H1 (cell line): ENCODE results near the gene ZNF148. TPM values are rescaled to one million over a fixed set of nuclear protein-coding genes. Genes with fewer than 3 reads are reported as not detected.
A peak's percentile ranks its signal among the peaks of the same experiment; 100 is the strongest.

Experiments used
- CTCF ChIA-PET: fragments of 300-600 bp; sonication (Branson Sonifier 250); formaldehyde crosslinking; loops from one replicate; lab custom pipeline; 2021; ENCODE audit not compliant: partially characterized antibody; lab: Charles Lee
- POLR2A ChIA-PET: fragments of 300-600 bp; sonication (Branson Sonifier 250); formaldehyde crosslinking; loops from one replicate; lab custom pipeline; 2021; ENCODE audit warnings: inconsistent platforms; ENCODE audit not compliant: partially characterized antibody; lab: Charles Lee
- DNase-seq, 2 experiments: peaks; one replicate each; pipeline versions ENCODE4 v3.0.0 to v3.0.0-alpha.2; 2010 to 2022; ENCODE audit warnings: low spot score in 2 of 2, low read depth in 1 of 2, mixed read lengths in 1 of 2
- FAIRE-seq: peaks from 2 replicates; lab custom pipeline; 2011; peaks lifted over from hg19 to GRCh38; lab: Jason Lieb, UNC
- H2AFZ ChIP-seq: 2 replicates; pipeline ENCODE4 v1.8.1; 2012; ENCODE audit warnings: low read length, inconsistent platforms
- H2AK5ac ChIP-seq: 2 replicates; pipeline ENCODE4 v1.6.1; 2013; ENCODE audit warnings: low read depth, low read length
- H2BK120ac ChIP-seq: replicated peaks from 2 replicates; pipeline ENCODE3; 2013; ENCODE audit warnings: low read depth, low read length, inconsistent platforms
- H2BK12ac ChIP-seq: 2 replicates; pipeline ENCODE4 v1.6.1; 2013; ENCODE audit warnings: low read depth, low read length
- H2BK15ac ChIP-seq: 2 replicates; pipeline ENCODE4 v1.6.1; 2013; ENCODE audit warnings: low read length
- H2BK20ac ChIP-seq: 2 replicates; pipeline ENCODE4 v1.6.1; 2013; ENCODE audit warnings: low read length
- H2BK5ac ChIP-seq: 2 replicates; pipeline ENCODE4 v1.6.1; 2013; ENCODE audit warnings: low read depth, low read length
- H3K14ac ChIP-seq: 2 replicates; pipeline ENCODE4 v1.6.1; 2013; ENCODE audit warnings: inconsistent platforms; ENCODE audit not compliant: insufficient read length
- H3K18ac ChIP-seq: 2 replicates; pipeline ENCODE4 v1.6.1; 2013; ENCODE audit warnings: low read length; ENCODE audit errors: extremely low read depth
- H3K23ac ChIP-seq: 2 replicates; pipeline ENCODE4 v1.6.1; 2013; ENCODE audit warnings: inconsistent platforms; ENCODE audit not compliant: insufficient read length
- H3K23me2 ChIP-seq: 2 replicates; pipeline ENCODE4 v1.6.1; 2013; ENCODE audit warnings: low read depth, low read length
- H3K27ac ChIP-seq: 2 replicates; pipeline ENCODE4 v1.6.1; 2011; ENCODE audit warnings: low read depth, low read length, inconsistent platforms
- H3K27me3 ChIP-seq, 4 experiments: replicated peaks in 1 of 4; 1 replicate in 1 of 4; 2 replicates in 3 of 4; pipeline versions ENCODE4 v1.6.1 to v1.8.1; 2011 to 2013; ENCODE audit warnings: low read length in 3 of 4, mild to moderate bottlenecking in 3 of 4, inconsistent platforms in 2 of 4, mixed read lengths in 2 of 4, moderate library complexity in 1 of 4; ENCODE audit not compliant: control insufficient read depth in 3 of 4, insufficient read depth in 3 of 4; ENCODE audit errors: extremely low read depth in 1 of 4
- H3K36me3 ChIP-seq, 4 experiments: 2 replicates each; pipeline versions ENCODE4 v1.6.1 to v1.8.1; 2011 to 2013; ENCODE audit warnings: mild to moderate bottlenecking in 4 of 4, low read length in 3 of 4, moderate library complexity in 2 of 4, control low read depth in 1 of 4, inconsistent platforms in 1 of 4; ENCODE audit not compliant: insufficient read depth in 4 of 4, control insufficient read depth in 2 of 4
- H3K4ac ChIP-seq: replicated peaks from 2 replicates; pipeline ENCODE3; 2013; ENCODE audit warnings: low read length, low read depth, mixed read lengths, inconsistent platforms; ENCODE audit not compliant: insufficient read length
- H3K4me1 ChIP-seq, 4 experiments: replicated peaks in 1 of 4; 1 replicate in 1 of 4; 2 replicates in 3 of 4; pipeline versions ENCODE4 v1.6.1 to v1.8.1; 2011 to 2013; ENCODE audit warnings: low read length in 3 of 4, inconsistent platforms in 2 of 4, mixed read lengths in 1 of 4; ENCODE audit not compliant: insufficient read depth in 4 of 4, control insufficient read depth in 3 of 4
- H3K4me2 ChIP-seq, 2 experiments: 2 replicates each; pipeline versions ENCODE4 v1.6.1 to v1.8.1; 2011 to 2013; ENCODE audit warnings: low read depth in 2 of 2, low read length in 2 of 2, control low read depth in 1 of 2, inconsistent platforms in 1 of 2, mild to moderate bottlenecking in 1 of 2; ENCODE audit not compliant: insufficient read depth in 1 of 2
- H3K4me3 ChIP-seq, 4 experiments: fragments of 200-600, 300-600 bp in 1 of 4; sonication (generic), shearing (Covaris generic), sonication (Bioruptor Twin) in 1 of 4; 2 replicates each; pipeline versions ENCODE4 v1.5.1 to v1.8.1; 2011 to 2016; ENCODE audit warnings: low read length in 4 of 4, low read depth in 3 of 4, control low read depth in 2 of 4, inconsistent platforms in 2 of 4, mild to moderate bottlenecking in 2 of 4, mixed read lengths in 1 of 4, moderate library complexity in 1 of 4; ENCODE audit not compliant: insufficient read depth in 2 of 4; ENCODE audit errors: extremely low read depth in 1 of 4
- H3K56ac ChIP-seq: replicated peaks from 2 replicates; pipeline ENCODE3; 2013; ENCODE audit warnings: low read depth, mild to moderate bottlenecking, mixed read lengths, low read length, inconsistent platforms; ENCODE audit not compliant: insufficient read length
- H3K79me1 ChIP-seq: 2 replicates; pipeline ENCODE4 v1.6.1; 2013; ENCODE audit warnings: low read depth, low read length, control low read depth
- H3K79me2 ChIP-seq, 2 experiments: 2 replicates each; pipeline versions ENCODE4 v1.6.1 to v1.8.1; 2012 to 2013; ENCODE audit warnings: low read length in 2 of 2, mild to moderate bottlenecking in 2 of 2, inconsistent platforms in 1 of 2; ENCODE audit not compliant: insufficient read depth in 2 of 2, control insufficient read depth in 1 of 2
- H3K9ac ChIP-seq, 4 experiments: replicated peaks in 1 of 4; 1 replicate in 1 of 4; 2 replicates in 3 of 4; pipeline versions ENCODE4 v1.6.1 to v1.8.1; 2011 to 2013; ENCODE audit warnings: low read depth in 3 of 4, low read length in 3 of 4, control low read depth in 2 of 4, mild to moderate bottlenecking in 2 of 4, moderate library complexity in 2 of 4, inconsistent platforms in 1 of 4; ENCODE audit errors: extremely low read depth in 1 of 4
- H3K9me3 ChIP-seq, 2 experiments: 2 replicates each; pipeline versions ENCODE4 v1.6.1 to v1.8.1; 2012 to 2013; ENCODE audit warnings: mild to moderate bottlenecking in 2 of 2, moderate library complexity in 2 of 2, control low read depth in 1 of 2, inconsistent platforms in 1 of 2, low read depth in 1 of 2, low read length in 1 of 2, mixed read lengths in 1 of 2; ENCODE audit not compliant: insufficient read depth in 2 of 2
- H4K20me1 ChIP-seq, 2 experiments: replicated peaks in 1 of 2; 2 replicates each; pipeline versions ENCODE3 to v1.8.1; 2011 to 2013; ENCODE audit warnings: inconsistent platforms in 2 of 2, low read length in 2 of 2, mild to moderate bottlenecking in 1 of 2; ENCODE audit not compliant: insufficient read depth in 2 of 2, control insufficient read depth in 1 of 2
- H4K5ac ChIP-seq: 2 replicates; pipeline ENCODE4 v1.6.1; 2013; ENCODE audit warnings: low read length, low read depth, mixed read lengths, inconsistent platforms; ENCODE audit not compliant: insufficient read length
- H4K8ac ChIP-seq: 2 replicates; pipeline ENCODE4 v1.8.0; 2013; ENCODE audit warnings: mild to moderate bottlenecking, moderate library complexity, low read length, inconsistent platforms; ENCODE audit not compliant: insufficient read depth; ENCODE audit errors: extremely low read depth
- H4K91ac ChIP-seq: replicated peaks from 2 replicates; pipeline ENCODE3; 2013; ENCODE audit warnings: low read length, mixed read lengths, inconsistent platforms; ENCODE audit not compliant: insufficient read length
- BRCA1 ChIP-seq: IDR thresholded peaks from 2 replicates; pipeline ENCODE4 v1.6.1; 2012; ENCODE audit warnings: low read depth, low read length, improper control_type of control experiment
- HDAC2 ChIP-seq, 2 experiments: fragments of 300-600 bp in 1 of 2; sonication (generic) in 1 of 2; IDR thresholded peaks; 2 replicates each; pipeline ENCODE4 v1.6.1; 2011 to 2012; ENCODE audit warnings: low read depth in 2 of 2, low read length in 2 of 2, mild to moderate bottlenecking in 2 of 2, moderate library complexity in 2 of 2, borderline replicate concordance in 1 of 2, inconsistent platforms in 1 of 2
- HDAC6 ChIP-seq: IDR thresholded peaks from one replicate; pipeline ENCODE4 v1.7.1; 2012; ENCODE audit warnings: low read depth, mild to moderate bottlenecking, inconsistent platforms, low read length, moderate library complexity
- MAX ChIP-seq: IDR thresholded peaks from 2 replicates; pipeline ENCODE4 v1.6.1; 2012; ENCODE audit warnings: inconsistent platforms
- NANOG ChIP-seq: IDR thresholded peaks from 2 replicates; pipeline ENCODE4 v1.6.1; 2011; ENCODE audit warnings: low read length, low read depth, mild to moderate bottlenecking, inconsistent platforms; ENCODE audit not compliant: insufficient read depth, poor library complexity, severe bottlenecking
- RBBP5 ChIP-seq: IDR thresholded peaks from 2 replicates; pipeline ENCODE4 v1.7.1; 2012; ENCODE audit warnings: low read depth, mild to moderate bottlenecking, inconsistent platforms, low read length, moderate library complexity, borderline replicate concordance
- SIX5 ChIP-seq: IDR thresholded peaks from 2 replicates; pipeline ENCODE4 v1.6.1; 2011; ENCODE audit warnings: mild to moderate bottlenecking, low read depth, low read length
- SP2 ChIP-seq: IDR thresholded peaks from 2 replicates; pipeline ENCODE4 v1.6.1; 2012; ENCODE audit warnings: mild to moderate bottlenecking, low read length, inconsistent platforms
- SP4 ChIP-seq: IDR thresholded peaks from 2 replicates; pipeline ENCODE4 v1.6.1; 2012; ENCODE audit warnings: low read length, inconsistent platforms
- TEAD4 ChIP-seq: IDR thresholded peaks from 2 replicates; pipeline ENCODE4 v1.6.1; 2012; ENCODE audit warnings: low read depth, low read length, inconsistent platforms, mixed read lengths
- WGBS, 2 experiments: shearing (Covaris generic) in 1 of 2; methylation state at CpG; one replicate each; pipeline versions ENCODE4 v1.1.6 to v1.1.7; 2013 to 2015; ENCODE audit warnings: low lambda C conversion rate in 2 of 2, mixed read lengths in 2 of 2, inconsistent platforms in 1 of 2, low coverage in 1 of 2, missing lambda C conversion rate in 1 of 2; ENCODE audit not compliant: insufficient replicate concordance in 2 of 2, insufficient coverage in 1 of 2, insufficient read length in 1 of 2; ENCODE audit errors: extremely low coverage in 1 of 2, missing lambda C conversion rate in 1 of 2; 5-methylcytosine and 5-hydroxymethylcytosine counted together
- polyA plus RNA-seq, 7 experiments: library from polyadenylated mRNA; depleted of rRNA in 3 of 7; stranded (reverse) in 5 of 7; unstranded in 2 of 7; fragments of >200 nt in 5 of 7; fragments of 200-250 nt in 2 of 7; gene quantifications; 1 replicate in 5 of 7; 2 replicates in 1 of 7; 4 replicates in 1 of 7; pipeline versions ENCODE4 v1.2.1 to v1.2.3, GENCODE V29; 2011 to 2013; ENCODE audit warnings: missing spikeins in 2 of 7, mixed read lengths in 2 of 7
- total RNA-seq: library from RNA; stranded (reverse); fragmentation: NEBNext Ultra II Directional; extraction: Animal tissue kit (Norgen Biotek cat#: 25700); gene quantifications from 2 replicates; pipeline ENCODE4 v1.2.1, GENCODE V29; 2021

ZNF148 gene
- total and polyA plus RNA-seq, 2 of the 8 experiments (the other 6 are each of a cell fraction or from before 2014, with no cell fraction given): 3.7 to 22.6 TPM

- H3K18ac ChIP-seq: no peak overlapping the region
- H3K4me2 ChIP-seq: no peak overlapping the region
- no peaks in the 10 kb centered on the region for H3K23me2 ChIP-seq
- ChIA-PET POLR2A (interaction anchor here (1.0 to 1.8 kb wide), 2 partner anchors 9 to 12 kb away, joined by 4 read pairs; no protein-coding TSS in a partner anchor), CTCF (interaction anchor here (1.7 to 2.1 kb wide), 2 partner anchors 9 to 19 kb away, joined by 6 to 8 read pairs; no protein-coding TSS in a partner anchor)
- H3K4ac ChIP-seq: no peak overlapping the region
- H2BK20ac ChIP-seq: no peak overlapping the region
- no peaks in the 10 kb centered on the region for H4K20me1 ChIP-seq
- no peak overlapping the region for H2BK5ac ChIP-seq
- peaks cover 0 to 2% (median 1%) of the 10 kb centered on the region in 4 experiments; a peak in 4 of 7 replicates for H3K4me1 ChIP-seq
- H3K14ac ChIP-seq: no peak overlapping the region
- H3K27ac ChIP-seq: no peak overlapping the region
- no peak for DNase-seq
- H2BK15ac ChIP-seq: 0 out of 2 replicates have a peak overlapping the region, but pooled peaks have one; percentile 9
- H2BK12ac ChIP-seq: no peak overlapping the region
- H2AK5ac ChIP-seq: no peak overlapping the region; the same call in 1 of the 2 replicates
- 89% methylated on average over 7 of the region's 7 CpGs; no CpG with 5 or more reads in 1 of the 2 experiments for WGBS, 2 experiments
- no peaks in the 10 kb centered on the region for H3K9me3 ChIP-seq
- no peaks in the 10 kb centered on the region for H3K27me3 ChIP-seq
- no peak overlapping the region for H4K5ac ChIP-seq
- no peak overlapping the region for H3K4me3 ChIP-seq
- H2AFZ ChIP-seq: no peak overlapping the region
- H3K56ac ChIP-seq: no peak overlapping the region
- no peaks in the 10 kb centered on the region for H3K36me3 ChIP-seq
- H4K8ac ChIP-seq: no peak overlapping the region
- FAIRE-seq: no peak
- H3K23ac ChIP-seq: no peak overlapping the region
- H3K79me2 ChIP-seq: no peaks in the 10 kb centered on the region
- no peak overlapping the region for H4K91ac ChIP-seq
- H2BK120ac ChIP-seq: no peak overlapping the region
- H3K79me1 ChIP-seq: no peaks in the 10 kb centered on the region
- H3K9ac ChIP-seq: no peak overlapping the region
- no peak for TF ChIP-seq MAX
- TF ChIP-seq TEAD4: no peak
- no peak for TF ChIP-seq BRCA1
- no peak for TF ChIP-seq HDAC6
- no peak for TF ChIP-seq NANOG
- TF ChIP-seq SIX5: no peak
- no peak for TF ChIP-seq HDAC2 (IDR thresholded peaks at IDR 0.05; ENCODE audit: borderline replicate concordance in 1 of 2, low read depth in 2 of 2, low read length in 2 of 2)
- TF ChIP-seq RBBP5: no peak
- TF ChIP-seq SP4: no peak
- no peak for TF ChIP-seq SP2
Observed at GRCh38 chr3:125220727-125221429, 154.2 kb downstream of the ZNF148 start.
